WTC11 (cell line): Measurements from ENCODE around the gene BCAS3. TPM values are rescaled to one million over a fixed set of nuclear protein-coding genes. Genes with fewer than 3 reads are reported as not detected.

Experiments used
- ATAC-seq: fragments of 200-7000 bp; cut with Tn5 transposase; 2 replicates; pipeline ENCODE4 v1.10.0; 2021; ENCODE audit warnings: mild to moderate bottlenecking, moderate library complexity
- CTCF ChIA-PET: fragments of 300-600 bp; sonication (Branson Sonifier 250); formaldehyde crosslinking; loops from one replicate; lab custom pipeline; 2021; ENCODE audit warnings: antibody characterized with exemption; lab: Charles Lee
- POLR2A ChIA-PET: fragments of 350-600 bp; sonication (Branson Sonifier 250); formaldehyde crosslinking; loops from one replicate; lab custom pipeline; 2021; ENCODE audit warnings: antibody characterized with exemption; lab: Charles Lee
- DNase-seq: peaks from one replicate; pipeline ENCODE4 v3.0.0; 2021; ENCODE audit warnings: low spot score
- H3K27ac Mint-ChIP-seq: 2 replicates; pipeline ENCODE4 v1.8.0; 2021; ENCODE audit warnings: mixed read lengths
- H3K27me3 Mint-ChIP-seq: 2 replicates; pipeline ENCODE4 v1.8.0; 2021; ENCODE audit warnings: low read depth, mild to moderate bottlenecking, moderate library complexity, mixed read lengths
- H3K36me3 Mint-ChIP-seq: 2 replicates; pipeline ENCODE4 v1.8.0; 2021; ENCODE audit warnings: mixed read lengths
- H3K4me1 Mint-ChIP-seq: 2 replicates; pipeline ENCODE4 v1.8.0; 2022; ENCODE audit warnings: mixed read lengths
- H3K4me3 Mint-ChIP-seq: 2 replicates; pipeline ENCODE4 v1.8.0; 2021; ENCODE audit warnings: mild to moderate bottlenecking, moderate library complexity, mixed read lengths
- H3K9me3 Mint-ChIP-seq: 2 replicates; pipeline ENCODE4 v1.8.0; 2021; ENCODE audit warnings: mixed read lengths
- AFF4 ChIP-seq: sonication (generic); formaldehyde crosslinking; IDR thresholded peaks from 2 replicates; pipeline ENCODE4 v1.8.1; 2023; ENCODE audit warnings: mild to moderate bottlenecking, missing genetic modification reagents, borderline replicate concordance
- ARID4B ChIP-seq: sonication (generic); formaldehyde crosslinking; IDR thresholded peaks from 2 replicates; pipeline ENCODE4 v1.8.0; 2023; ENCODE audit warnings: missing genetic modification reagents, mild to moderate bottlenecking, borderline replicate concordance
- ATF6 ChIP-seq: sonication (generic); formaldehyde crosslinking; IDR thresholded peaks from 2 replicates; pipeline ENCODE4 v1.8.1; 2023; ENCODE audit warnings: mild to moderate bottlenecking, missing genetic modification reagents
- E2F5 ChIP-seq: sonication (generic); formaldehyde crosslinking; IDR thresholded peaks from 2 replicates; pipeline ENCODE4 v1.8.1; 2022; ENCODE audit warnings: mild to moderate bottlenecking, moderate library complexity, missing genetic modification reagents
- EMX1 ChIP-seq: fragments of 250-450 bp; sonication (Bioruptor Pico); IDR thresholded peaks from 2 replicates; pipeline ENCODE4 v1.8.0; 2021; ENCODE audit warnings: mild to moderate bottlenecking
- ESRRA ChIP-seq: sonication (generic); formaldehyde crosslinking; IDR thresholded peaks from 2 replicates; pipeline ENCODE4 v1.8.1; 2022; ENCODE audit warnings: mild to moderate bottlenecking, missing genetic modification reagents, borderline replicate concordance
- GTF2I ChIP-seq: fragments of 250-450 bp; sonication (Bioruptor Pico); conservative IDR thresholded peaks from 2 replicates; pipeline ENCODE4 v1.4.0; 2021; ENCODE audit warnings: mild to moderate bottlenecking
- HMGA2 ChIP-seq: fragments of 250-450 bp; sonication (Bioruptor Pico); IDR thresholded peaks from 2 replicates; pipeline ENCODE4 v1.4.0; 2021; ENCODE audit warnings: mild to moderate bottlenecking, moderate library complexity
- HMGXB4 ChIP-seq: sonication (generic); formaldehyde crosslinking; IDR thresholded peaks from 2 replicates; pipeline ENCODE4 v1.8.1; 2023; ENCODE audit warnings: mild to moderate bottlenecking, moderate library complexity, missing genetic modification reagents
- JAZF1 ChIP-seq: fragments of 250-450 bp; sonication (Bioruptor Pico); IDR thresholded peaks from 2 replicates; pipeline ENCODE4 v1.9.0; 2021; ENCODE audit warnings: moderate library complexity, mild to moderate bottlenecking, inconsistent platforms
- JUN ChIP-seq: sonication (generic); formaldehyde crosslinking; IDR thresholded peaks from 2 replicates; pipeline ENCODE4 v1.8.0; 2023; ENCODE audit warnings: mild to moderate bottlenecking, missing genetic modification reagents
- MXD4 ChIP-seq: fragments of 250-450 bp; sonication (Bioruptor Pico); IDR thresholded peaks from 2 replicates; pipeline ENCODE4 v1.8.0; 2021; ENCODE audit warnings: mild to moderate bottlenecking, moderate library complexity, borderline replicate concordance
- OVOL2 ChIP-seq: fragments of 250-450 bp; sonication (Bioruptor Pico); IDR thresholded peaks from 2 replicates; pipeline ENCODE4 v1.9.0; 2021; ENCODE audit warnings: mild to moderate bottlenecking, borderline replicate concordance
- SOX15 ChIP-seq: fragments of 250-450 bp; sonication (Bioruptor Pico); IDR thresholded peaks from 2 replicates; pipeline ENCODE4 v1.9.0; 2021; ENCODE audit warnings: mild to moderate bottlenecking
- USF2 ChIP-seq: sonication (generic); formaldehyde crosslinking; IDR thresholded peaks from 2 replicates; pipeline ENCODE4 v1.8.1; 2023; ENCODE audit warnings: mild to moderate bottlenecking, missing genetic modification reagents, moderate library complexity
- ZNF138 ChIP-seq: sonication (generic); formaldehyde crosslinking; conservative IDR thresholded peaks from 2 replicates; pipeline ENCODE4 v1.8.1; 2022; ENCODE audit warnings: mild to moderate bottlenecking, moderate library complexity, missing genetic modification reagents
- total RNA-seq: library from RNA; stranded (reverse); gene quantifications from 3 replicates; pipeline ENCODE4 v1.2.3, GENCODE V29; 2021
- TF ChIP-seq, protein P1 (sequence below): sonication (generic); formaldehyde crosslinking; IDR thresholded peaks from 2 replicates; pipeline ENCODE4 v1.8.0; 2023; ENCODE audit warnings: mild to moderate bottlenecking, missing genetic modification reagents
- TF ChIP-seq, protein P2 (sequence below): sonication (generic); formaldehyde crosslinking; IDR thresholded peaks from 2 replicates; pipeline ENCODE4 v1.8.1; 2023; ENCODE audit warnings: mild to moderate bottlenecking, missing genetic modification reagents, moderate library complexity

The BCAS3 gene
- total RNA-seq, 1 experiment from 2014 or later: 15.5 TPM

DNA sequence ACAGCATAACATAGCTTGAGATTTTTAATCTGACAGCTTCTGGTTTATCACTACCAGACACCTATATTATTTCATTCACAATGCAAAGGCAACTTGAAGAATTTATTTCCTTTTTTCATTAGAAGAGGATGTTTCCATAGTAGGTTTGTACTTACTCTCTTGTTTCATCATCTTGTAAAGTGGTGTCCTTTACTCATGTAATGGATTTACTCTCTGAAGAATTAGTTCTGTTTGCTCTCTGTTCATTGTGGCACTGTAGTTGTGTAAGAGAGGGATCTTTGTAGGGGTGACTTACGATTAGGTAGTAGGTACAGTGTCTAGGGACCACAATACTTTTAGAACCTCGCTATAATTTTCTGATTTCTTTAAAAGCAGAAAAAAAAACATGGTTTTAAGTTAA, 256.1 kb downstream of the BCAS3 start:
- CTCF ChIA-PET: no interaction called here
- no peak for ATAC-seq
- Mint-ChIP-seq H3K9me3 (no peaks in the 10 kb centered on the region), H3K27ac (no peak overlapping the region), H3K27me3 (no peaks in the 10 kb centered on the region), H3K4me3 (no peak overlapping the region), H3K4me1 (peaks cover 6% of the 10 kb centered on the region), H3K36me3 (no peaks in the 10 kb centered on the region)
- TF ChIP-seq JUN (CRISPR knock-in tag) (no peak), AFF4 (no peak), GTF2I (CRISPR knock-in tag) (no peak), MXD4 (CRISPR knock-in tag) (no peak), ESRRA (CRISPR knock-in tag) (no peak), ARID4B (CRISPR knock-in tag) (no peak), E2F5 (no peak), SOX15 (CRISPR knock-in tag) (no peak)
- POLR2A ChIA-PET: no interaction called here
- DNase-seq: no peak

GRCh38 chr17:60934723-60935122, 257.1 kb downstream of the BCAS3 start:
- H3K36me3 Mint-ChIP-seq: no peaks in the 10 kb centered on the region
- no peaks in the 10 kb centered on the region for H3K27me3 Mint-ChIP-seq
- H3K27ac Mint-ChIP-seq: no peak overlapping the region
- CTCF ChIA-PET: interaction anchor here (1.3 kb wide), 1 partner anchor 214 kb away, joined by 3 read pairs; no protein-coding TSS in a partner anchor
- H3K4me1 Mint-ChIP-seq: peaks cover 6% of the 10 kb centered on the region
- H3K4me3 Mint-ChIP-seq: no peak overlapping the region
- ATAC-seq (no peak), DNase-seq (no peak)
- POLR2A ChIA-PET: no interaction called here
- no peaks in the 10 kb centered on the region for H3K9me3 Mint-ChIP-seq
- TF ChIP-seq, protein P1, sequence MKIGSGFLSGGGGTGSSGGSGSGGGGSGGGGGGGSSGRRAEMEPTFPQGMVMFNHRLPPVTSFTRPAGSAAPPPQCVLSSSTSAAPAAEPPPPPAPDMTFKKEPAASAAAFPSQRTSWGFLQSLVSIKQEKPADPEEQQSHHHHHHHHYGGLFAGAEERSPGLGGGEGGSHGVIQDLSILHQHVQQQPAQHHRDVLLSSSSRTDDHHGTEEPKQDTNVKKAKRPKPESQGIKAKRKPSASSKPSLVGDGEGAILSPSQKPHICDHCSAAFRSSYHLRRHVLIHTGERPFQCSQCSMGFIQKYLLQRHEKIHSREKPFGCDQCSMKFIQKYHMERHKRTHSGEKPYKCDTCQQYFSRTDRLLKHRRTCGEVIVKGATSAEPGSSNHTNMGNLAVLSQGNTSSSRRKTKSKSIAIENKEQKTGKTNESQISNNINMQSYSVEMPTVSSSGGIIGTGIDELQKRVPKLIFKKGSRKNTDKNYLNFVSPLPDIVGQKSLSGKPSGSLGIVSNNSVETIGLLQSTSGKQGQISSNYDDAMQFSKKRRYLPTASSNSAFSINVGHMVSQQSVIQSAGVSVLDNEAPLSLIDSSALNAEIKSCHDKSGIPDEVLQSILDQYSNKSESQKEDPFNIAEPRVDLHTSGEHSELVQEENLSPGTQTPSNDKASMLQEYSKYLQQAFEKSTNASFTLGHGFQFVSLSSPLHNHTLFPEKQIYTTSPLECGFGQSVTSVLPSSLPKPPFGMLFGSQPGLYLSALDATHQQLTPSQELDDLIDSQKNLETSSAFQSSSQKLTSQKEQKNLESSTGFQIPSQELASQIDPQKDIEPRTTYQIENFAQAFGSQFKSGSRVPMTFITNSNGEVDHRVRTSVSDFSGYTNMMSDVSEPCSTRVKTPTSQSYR: no peak
- no peak for TF ChIP-seq HMGXB4 (CRISPR knock-in tag)
- TF ChIP-seq, protein P2, sequence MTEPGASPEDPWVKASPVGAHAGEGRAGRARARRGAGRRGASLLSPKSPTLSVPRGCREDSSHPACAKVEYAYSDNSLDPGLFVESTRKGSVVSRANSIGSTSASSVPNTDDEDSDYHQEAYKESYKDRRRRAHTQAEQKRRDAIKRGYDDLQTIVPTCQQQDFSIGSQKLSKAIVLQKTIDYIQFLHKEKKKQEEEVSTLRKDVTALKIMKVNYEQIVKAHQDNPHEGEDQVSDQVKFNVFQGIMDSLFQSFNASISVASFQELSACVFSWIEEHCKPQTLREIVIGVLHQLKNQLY (CRISPR knock-in tag): no peak
- TF ChIP-seq HMGA2: no peak
- TF ChIP-seq ESRRA (CRISPR knock-in tag): no peak
- no peak for TF ChIP-seq JAZF1 (CRISPR knock-in tag)
- TF ChIP-seq ATF6 (CRISPR knock-in tag): no peak
- TF ChIP-seq OVOL2 (CRISPR knock-in tag): no peak
- TF ChIP-seq USF2 (CRISPR knock-in tag): no peak
- no peak for TF ChIP-seq EMX1 (CRISPR knock-in tag)
- no peak for TF ChIP-seq ZNF138 (CRISPR knock-in tag)
- no peak for TF ChIP-seq SOX15 (CRISPR knock-in tag)
